ENCODE results near the gene RAB22A. TPM values are rescaled to one million over a fixed set of nuclear protein-coding genes. Genes with fewer than 3 reads are reported as not detected.

RAB22A gene, protein sequence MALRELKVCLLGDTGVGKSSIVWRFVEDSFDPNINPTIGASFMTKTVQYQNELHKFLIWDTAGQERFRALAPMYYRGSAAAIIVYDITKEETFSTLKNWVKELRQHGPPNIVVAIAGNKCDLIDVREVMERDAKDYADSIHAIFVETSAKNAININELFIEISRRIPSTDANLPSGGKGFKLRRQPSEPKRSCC
- total RNA-seq, result 1 to 10 TPM; 7.5 to 9.3 TPM

DNA sequence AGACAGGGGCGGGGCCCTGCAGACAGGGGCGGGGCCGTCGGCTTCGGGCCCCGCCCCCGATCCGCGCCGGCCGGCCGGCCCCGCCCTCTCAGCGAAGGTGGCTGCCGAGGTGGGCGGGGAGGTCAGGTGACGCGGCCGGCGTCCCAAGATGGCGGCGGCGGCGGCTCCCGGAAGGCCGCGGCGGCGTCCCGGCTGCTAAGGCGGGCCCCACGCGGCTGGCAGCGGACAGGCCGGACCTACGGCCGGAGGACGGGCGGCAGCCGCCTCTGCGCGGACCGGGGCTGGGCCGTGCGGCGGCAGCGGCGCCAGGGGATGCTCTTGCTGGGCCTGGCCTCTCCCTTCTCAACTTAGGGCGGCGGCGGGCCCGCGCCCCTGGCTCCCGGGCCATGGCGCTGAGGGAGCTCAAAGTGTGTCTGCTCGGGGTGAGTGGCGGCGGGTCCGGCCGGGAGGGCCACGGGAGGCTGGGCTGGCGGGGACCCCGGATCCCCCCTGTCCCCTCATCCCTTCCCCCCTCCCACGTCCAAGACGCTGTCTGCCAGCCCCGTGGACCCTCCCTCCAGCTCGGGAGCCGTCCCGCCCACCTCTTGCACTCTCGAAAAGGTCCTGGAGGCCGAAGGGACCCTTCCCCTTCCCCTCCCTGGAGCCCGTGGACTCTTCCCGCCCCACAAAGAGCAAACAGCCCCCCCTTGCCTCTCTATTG lies at the start of gene RAB22A:
RAB22A (plus strand) TSS at position 125 of the 700 bp plus-strand sequence; CDS start at position 387, 262 bp downstream.
- TF ChIP-seq, protein P1, sequence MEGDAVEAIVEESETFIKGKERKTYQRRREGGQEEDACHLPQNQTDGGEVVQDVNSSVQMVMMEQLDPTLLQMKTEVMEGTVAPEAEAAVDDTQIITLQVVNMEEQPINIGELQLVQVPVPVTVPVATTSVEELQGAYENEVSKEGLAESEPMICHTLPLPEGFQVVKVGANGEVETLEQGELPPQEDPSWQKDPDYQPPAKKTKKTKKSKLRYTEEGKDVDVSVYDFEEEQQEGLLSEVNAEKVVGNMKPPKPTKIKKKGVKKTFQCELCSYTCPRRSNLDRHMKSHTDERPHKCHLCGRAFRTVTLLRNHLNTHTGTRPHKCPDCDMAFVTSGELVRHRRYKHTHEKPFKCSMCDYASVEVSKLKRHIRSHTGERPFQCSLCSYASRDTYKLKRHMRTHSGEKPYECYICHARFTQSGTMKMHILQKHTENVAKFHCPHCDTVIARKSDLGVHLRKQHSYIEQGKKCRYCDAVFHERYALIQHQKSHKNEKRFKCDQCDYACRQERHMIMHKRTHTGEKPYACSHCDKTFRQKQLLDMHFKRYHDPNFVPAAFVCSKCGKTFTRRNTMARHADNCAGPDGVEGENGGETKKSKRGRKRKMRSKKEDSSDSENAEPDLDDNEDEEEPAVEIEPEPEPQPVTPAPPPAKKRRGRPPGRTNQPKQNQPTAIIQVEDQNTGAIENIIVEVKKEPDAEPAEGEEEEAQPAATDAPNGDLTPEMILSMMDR (IDR thresholded peaks at IDR 0.05), result no peak
- Histone ChIP-seq H3K27ac (peak within 1 kb of the TSS; percentile 78), H3K36me3 (peaks cover 9% of the 10 kb centered on the region), H3K9me3 (no peaks in the 10 kb centered on the region), H3K4me1 (peaks cover 0 to 21% of the 10 kb centered on the region in 2 donors), H3K4me3 (peak within 1 kb of the TSS; percentile 94 to 98), H3K27me3 (no peaks in the 10 kb centered on the region)
- DNase-seq (ENCODE audit: low spot score), result peak; percentile 81

DNA sequence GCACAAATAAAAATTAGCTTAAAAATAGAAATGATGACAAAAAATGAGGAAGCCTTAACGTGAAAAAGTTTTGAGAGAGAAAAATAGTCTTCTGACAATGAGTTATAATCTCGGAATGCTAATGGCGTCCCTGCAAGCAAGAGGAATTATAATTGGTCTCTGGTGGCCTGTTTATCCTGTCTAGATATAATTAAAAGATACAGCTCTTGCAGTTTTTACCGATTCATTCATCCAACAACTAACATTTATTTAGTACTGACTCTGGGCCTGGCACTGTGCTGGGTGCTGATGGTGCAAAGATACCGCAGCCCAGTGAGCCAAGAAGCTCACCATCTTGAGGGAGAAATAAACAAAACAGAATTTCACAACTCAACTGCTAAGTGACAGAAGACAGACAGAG lies 49.5 kb upstream of the RAB22A start:
- no peak for DNase-seq (ENCODE audit: low spot score)
- Histone ChIP-seq H3K27ac (no peak overlapping the region), H3K36me3 (peaks cover 4% of the 10 kb centered on the region), H3K4me1 (peaks cover 0 to 9% of the 10 kb centered on the region in 2 donors), H3K4me3 (no peak overlapping the region), H3K9me3 (no peaks in the 10 kb centered on the region), H3K27me3 (no peaks in the 10 kb centered on the region)
- TF ChIP-seq, protein P1 (IDR thresholded peaks at IDR 0.05), result no peak

DNA sequence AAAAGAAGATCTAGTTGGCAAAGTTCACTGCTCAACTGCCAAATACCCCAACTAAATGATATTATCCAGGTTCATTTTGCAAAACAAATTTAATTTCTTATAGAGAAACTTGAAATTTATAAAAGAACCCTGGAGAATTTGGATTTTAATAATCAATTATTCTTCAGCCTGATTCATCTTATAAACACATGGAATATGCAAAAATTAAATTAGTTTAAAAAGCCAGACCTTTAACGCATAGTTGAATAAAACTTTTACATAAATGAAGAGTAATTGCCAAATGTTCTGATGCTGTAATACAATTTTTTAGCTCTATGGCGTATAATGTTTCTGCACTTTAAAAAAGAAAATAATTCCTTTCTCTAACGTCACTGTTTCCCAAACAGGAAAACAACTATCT lies 47.9 kb upstream of the RAB22A start:
- TF ChIP-seq, protein P1 (IDR thresholded peaks at IDR 0.05), result no peak
- DNase-seq (ENCODE audit: low spot score), result no peak
- peaks cover 4% of the 10 kb centered on the region for H3K36me3 ChIP-seq

DNA sequence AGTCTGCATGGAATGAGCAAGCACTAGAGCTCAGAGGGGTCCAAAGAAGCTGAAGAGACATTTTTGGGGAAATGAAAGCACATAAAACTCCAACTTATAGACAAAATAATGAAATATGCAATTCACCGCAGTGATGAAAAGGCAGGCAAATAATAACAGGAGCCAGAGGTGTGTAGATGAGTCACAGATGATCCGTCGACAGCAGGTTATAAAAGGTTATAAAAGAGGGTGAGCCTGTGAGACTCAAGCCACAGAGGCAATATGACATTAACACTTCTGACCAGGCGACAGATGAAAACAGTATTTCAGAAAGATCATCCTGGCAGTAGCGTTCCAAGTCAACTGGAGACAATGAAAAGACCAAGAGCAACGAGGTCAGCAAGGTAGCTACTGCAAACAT lies 45.2 kb upstream of the RAB22A start:
- Histone ChIP-seq H3K36me3 (peaks cover 20% of the 10 kb centered on the region), H3K27me3 (no peaks in the 10 kb centered on the region), H3K4me3 (no peak overlapping the region), H3K9me3 (no peaks in the 10 kb centered on the region), H3K4me1 (peaks cover 0 to 7% of the 10 kb centered on the region in 2 donors), H3K27ac (no peak overlapping the region)
- DNase-seq (ENCODE audit: low spot score), result no peak
- TF ChIP-seq, protein P1 (IDR thresholded peaks at IDR 0.05), result no peak

More for the DNA sequence above, 47.9 kb upstream of the RAB22A start:
- Histone ChIP-seq H3K27ac (no peak overlapping the region), H3K27me3 (no peaks in the 10 kb centered on the region), H3K4me3 (no peak overlapping the region), H3K9me3 (no peaks in the 10 kb centered on the region), H3K4me1 (peaks cover 0 to 9% of the 10 kb centered on the region in 2 donors)

DNA sequence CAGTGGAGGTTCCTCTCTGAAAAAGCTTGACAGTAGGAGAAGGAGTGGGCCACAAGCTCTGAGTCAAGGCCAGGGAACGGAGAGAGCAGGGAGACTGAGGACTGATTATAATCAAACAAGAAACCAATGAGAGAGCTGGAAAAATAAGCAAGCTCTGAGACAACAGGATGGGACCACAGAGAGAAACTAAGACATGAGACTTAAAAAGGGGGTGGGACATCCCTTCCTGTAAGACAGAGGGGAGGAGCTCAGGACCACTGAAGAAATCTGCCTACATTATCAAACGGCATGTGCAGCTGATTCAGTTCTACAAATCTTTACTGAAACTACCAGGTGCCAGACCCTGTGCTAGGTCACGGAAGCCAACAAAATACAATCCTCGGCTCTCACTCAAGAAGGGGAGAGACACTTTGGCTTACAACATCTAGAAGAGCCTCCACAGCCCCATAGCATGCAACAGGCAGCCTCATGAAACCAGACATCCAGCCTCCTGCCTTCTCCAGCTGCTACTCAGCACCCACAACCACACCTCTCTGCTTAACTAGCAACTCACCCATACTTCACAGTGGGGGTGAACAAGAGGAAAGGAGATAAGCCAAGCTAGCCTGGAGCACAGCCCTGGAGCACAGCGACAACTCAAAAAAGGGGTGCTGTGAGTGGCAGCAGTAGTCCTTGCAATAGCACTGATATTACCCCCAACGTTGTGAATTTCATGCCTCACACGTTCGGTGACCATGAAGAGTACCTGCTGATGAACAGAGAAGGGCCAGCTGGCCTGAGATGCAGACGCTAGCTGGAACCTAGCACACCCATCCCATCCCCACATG lies 41.9 kb upstream of the RAB22A start:
- H3K4me1 ChIP-seq, result no peaks in the 10 kb centered on the region
- no peak for DNase-seq (ENCODE audit: low spot score)
- no peaks in the 10 kb centered on the region for H3K9me3 ChIP-seq
- H3K27ac ChIP-seq, result no peak overlapping the region
- TF ChIP-seq, protein P1 (IDR thresholded peaks at IDR 0.05), result no peak
- no peak overlapping the region for H3K4me3 ChIP-seq
- H3K36me3 ChIP-seq, result peaks cover 35% of the 10 kb centered on the region
- H3K27me3 ChIP-seq, result no peaks in the 10 kb centered on the region
